AG04450 (cell line): ENCODE data around the gene BGN. TPM values are rescaled to one million over a fixed set of nuclear protein-coding genes. Genes with fewer than 3 reads are reported as not detected.

Experiments
- CTCF ChIA-PET: fragments of 300-600, 350-600 bp; formaldehyde crosslinking; extraction: SDS; loops from one replicate; lab custom pipeline; 2022; ENCODE audit warnings: antibody characterized with exemption, inconsistent platforms; lab: Charles Lee
- POLR2A ChIA-PET: fragments of 350-600 bp; formaldehyde crosslinking; extraction: SDS; loops from one replicate; lab custom pipeline; 2021; ENCODE audit warnings: antibody characterized with exemption, inconsistent platforms; lab: Yijun Ruan, JAX
- DNase-seq: peaks from one replicate; pipeline ENCODE4 v3.0.0-alpha.2; 2011; ENCODE audit warnings: low read depth, low spot score
- H3K27ac ChIP-seq: one replicate; pipeline ENCODE4 v1.5.1; 2012; ENCODE audit warnings: low read depth, low read length, control low read depth
- H3K27me3 ChIP-seq: one replicate; pipeline ENCODE4 v1.6.0; 2012; ENCODE audit warnings: low read length; ENCODE audit not compliant: control insufficient read depth, insufficient read depth
- H3K4me3 ChIP-seq: 2 replicates; pipeline ENCODE4 v1.5.1; 2011; ENCODE audit warnings: mild to moderate bottlenecking, low read depth, low read length, control low read depth
- H3K9me3 ChIP-seq: 2 replicates; pipeline ENCODE4 v1.5.1; 2012; ENCODE audit warnings: low read length; ENCODE audit not compliant: control insufficient read depth, insufficient read depth
- CTCF ChIP-seq: IDR thresholded peaks from 2 replicates; pipeline ENCODE4 v1.5.1; 2011; ENCODE audit warnings: low read depth, low read length, control low read depth, inconsistent platforms
- polyA plus RNA-seq: library from polyadenylated mRNA; depleted of rRNA; stranded (reverse); fragments of >200 nt; gene quantifications from 2 replicates; pipeline ENCODE4 v1.2.3, GENCODE V29; 2011

The BGN gene
- polyA plus RNA-seq, 1 experiment = 97.2 TPM

DNA sequence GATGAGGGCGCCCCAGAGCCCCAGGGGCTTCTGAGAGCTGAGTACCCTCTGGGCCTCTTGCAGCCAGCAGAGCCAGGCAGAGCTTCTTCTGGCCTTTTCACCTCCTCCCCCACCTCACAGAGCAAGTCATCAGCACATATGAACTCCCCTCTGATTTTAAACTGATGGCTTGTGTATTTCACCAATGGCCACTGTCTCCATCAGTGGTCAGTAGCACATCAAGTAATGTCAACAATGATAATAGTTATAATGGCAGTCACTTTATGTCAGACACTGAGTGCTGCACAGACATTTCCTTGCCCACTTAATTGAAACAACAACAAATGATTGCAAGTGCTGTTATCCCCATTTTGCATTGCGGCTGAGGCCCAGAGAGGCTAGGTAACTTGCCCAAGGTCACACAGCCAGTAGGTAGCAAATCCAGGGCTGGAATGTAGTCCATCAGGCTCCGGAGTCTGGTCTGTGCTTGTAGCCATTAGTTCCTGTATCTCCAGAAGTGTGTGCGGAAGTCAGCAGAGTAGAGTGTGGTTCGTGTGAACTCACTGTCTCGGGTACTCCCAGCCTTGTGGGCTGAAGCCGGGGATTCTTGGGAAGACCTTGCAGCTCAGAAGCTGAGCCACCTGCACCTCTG lies 25.6 kb downstream of the BGN start:
- Histone ChIP-seq H3K27me3 (peaks cover 12% of the 10 kb centered on the region), H3K9me3 (no peaks in the 10 kb centered on the region), H3K27ac (no peak overlapping the region), H3K4me3 (no peak overlapping the region)
- POLR2A ChIA-PET = no interaction called here
- no peak for DNase-seq
- no peak for TF ChIP-seq CTCF
- CTCF ChIA-PET = interaction anchor here (0.6 kb wide), 1 partner anchor 17 kb away, joined by 3 read pairs; no protein-coding TSS in a partner anchor

GRCh38 chrX:153521034-153521433 lies 26.3 kb downstream of the BGN start:
- no peaks in the 10 kb centered on the region for H3K9me3 ChIP-seq
- no peak overlapping the region for H3K27ac ChIP-seq
- H3K27me3 ChIP-seq = peaks cover 16% of the 10 kb centered on the region
- ChIA-PET CTCF (no interaction called here), POLR2A (no interaction called here)
- H3K4me3 ChIP-seq = no peak overlapping the region
- TF ChIP-seq CTCF = no peak
- no peak for DNase-seq

DNA sequence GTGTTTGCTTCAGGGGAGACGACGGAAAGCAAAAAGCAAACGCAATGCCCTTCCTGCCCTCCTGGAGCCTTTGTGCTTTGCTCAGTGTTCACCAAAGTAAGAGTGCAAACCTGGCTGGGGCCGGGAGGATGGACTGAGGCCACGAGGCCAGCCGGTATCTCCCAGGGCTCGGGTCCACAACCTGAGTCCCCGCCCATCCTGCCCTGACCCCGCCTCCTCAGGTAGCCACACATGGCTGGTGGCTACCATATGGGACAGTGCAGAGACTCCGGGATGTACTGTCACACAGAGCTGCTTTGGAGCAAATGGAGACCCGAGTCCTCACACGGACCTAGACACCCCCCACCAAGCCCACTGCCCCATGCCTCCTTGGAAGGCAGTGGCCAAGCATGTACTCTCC lies 27.5 kb downstream of the BGN start:
- CTCF ChIA-PET = no interaction called here

GRCh38 chrX:153523269-153523668 lies 28.5 kb downstream of the BGN start:
- POLR2A ChIA-PET = no interaction called here
- peaks cover 13% of the 10 kb centered on the region for H3K27me3 ChIP-seq
- H3K9me3 ChIP-seq = no peaks in the 10 kb centered on the region
- no peak for TF ChIP-seq CTCF
- no peak overlapping the region for H3K27ac ChIP-seq
- DNase-seq = no peak
- CTCF ChIA-PET = no interaction called here
- H3K4me3 ChIP-seq = no peak overlapping the region

More for the DNA sequence above, 27.5 kb downstream of the BGN start:
- POLR2A ChIA-PET = no interaction called here
- no peak overlapping the region for H3K27ac ChIP-seq
- no peak for DNase-seq
- H3K27me3 ChIP-seq = peaks cover 12% of the 10 kb centered on the region
- TF ChIP-seq CTCF = no peak
- no peak overlapping the region for H3K4me3 ChIP-seq
- H3K9me3 ChIP-seq = no peaks in the 10 kb centered on the region

GRCh38 chrX:153524234-153524633 lies 29.5 kb downstream of the BGN start:
- Histone ChIP-seq H3K9me3 (no peaks in the 10 kb centered on the region), H3K27ac (no peak overlapping the region), H3K27me3 (peaks cover 7% of the 10 kb centered on the region), H3K4me3 (no peak overlapping the region)
- ChIA-PET POLR2A (no interaction called here), CTCF (interaction anchor here (0.6 kb wide), 1 partner anchor 9 kb away, joined by 4 read pairs; no protein-coding TSS in a partner anchor)
- no peak for DNase-seq
- TF ChIP-seq CTCF = no peak
